HEK293 (cell line): ENCODE results near the gene HOXB7.
A peak's percentile ranks its signal among the peaks of the same experiment; 100 is the strongest.

Experiments used
- FEZF1 ChIP-seq: fragments of 450-650 bp; formaldehyde crosslinking; IDR thresholded peaks from 2 replicates; pipeline ENCODE4 v1.5.1; 2016; ENCODE audit warnings: missing biosample characterization, missing genetic modification characterization
- GFI1B ChIP-seq: fragments of 450-650 bp; formaldehyde crosslinking; IDR thresholded peaks from 2 replicates; pipeline ENCODE4 v1.5.1; 2016; ENCODE audit warnings: missing biosample characterization, missing genetic modification characterization
- GLIS1 ChIP-seq: fragments of 450-650 bp; formaldehyde crosslinking; IDR thresholded peaks from 2 replicates; pipeline ENCODE4 v1.5.1; 2016; ENCODE audit warnings: missing biosample characterization, missing genetic modification characterization
- HIC1 ChIP-seq: fragments of 450-650 bp; formaldehyde crosslinking; IDR thresholded peaks from 2 replicates; pipeline ENCODE4 v1.5.1; 2016; ENCODE audit warnings: missing biosample characterization, missing genetic modification characterization
- KLF8 ChIP-seq: fragments of 450-650 bp; formaldehyde crosslinking; IDR thresholded peaks from 2 replicates; pipeline ENCODE4 v1.5.1; 2016; ENCODE audit warnings: missing biosample characterization, missing genetic modification characterization
- WT1 ChIP-seq: fragments of 450-650 bp; formaldehyde crosslinking; IDR thresholded peaks from 2 replicates; pipeline ENCODE4 v1.5.1; 2016; ENCODE audit warnings: missing biosample characterization, missing genetic modification characterization
- ZBTB10 ChIP-seq: fragments of 450-650 bp; formaldehyde crosslinking; IDR thresholded peaks from 2 replicates; pipeline ENCODE4 v1.5.1; 2016; ENCODE audit warnings: missing biosample characterization, missing genetic modification characterization
- ZBTB48 ChIP-seq: fragments of 450-650 bp; formaldehyde crosslinking; IDR thresholded peaks from 2 replicates; pipeline ENCODE4 v1.5.1; 2016; ENCODE audit warnings: missing biosample characterization, missing genetic modification characterization
- ZBTB8A ChIP-seq: fragments of 450-650 bp; formaldehyde crosslinking; IDR thresholded peaks from 2 replicates; pipeline ENCODE4 v1.5.1; 2016; ENCODE audit warnings: missing biosample characterization, missing genetic modification characterization
- ZIC2 ChIP-seq: fragments of 450-650 bp; formaldehyde crosslinking; IDR thresholded peaks from 2 replicates; pipeline ENCODE4 v1.5.1; 2016; ENCODE audit warnings: missing biosample characterization, missing genetic modification characterization
- ZNF121 ChIP-seq: fragments of 450-650 bp; formaldehyde crosslinking; IDR thresholded peaks from 2 replicates; pipeline ENCODE4 v1.5.1; 2016; ENCODE audit warnings: missing biosample characterization, missing genetic modification characterization
- ZNF398 ChIP-seq: fragments of 450-650 bp; formaldehyde crosslinking; IDR thresholded peaks from 2 replicates; pipeline ENCODE4 v1.5.1; 2017; ENCODE audit warnings: missing biosample characterization, missing genetic modification characterization
- ZNF621 ChIP-seq: fragments of 450-650 bp; formaldehyde crosslinking; IDR thresholded peaks from 2 replicates; pipeline ENCODE4 v1.5.1; 2017; ENCODE audit warnings: missing biosample characterization, missing genetic modification characterization
- ZNF692 ChIP-seq: fragments of 450-650 bp; formaldehyde crosslinking; IDR thresholded peaks from 2 replicates; pipeline ENCODE4 v1.5.1; 2016; ENCODE audit warnings: missing biosample characterization, missing genetic modification characterization
- ZNF830 ChIP-seq: fragments of 450-650 bp; IDR thresholded peaks from 2 replicates; pipeline ENCODE4 v1.5.0; 2018; ENCODE audit warnings: missing biosample characterization, missing genetic modification characterization, low read depth, mild to moderate bottlenecking, moderate library complexity
- ZXDB ChIP-seq: fragments of 450-650 bp; formaldehyde crosslinking; IDR thresholded peaks from 2 replicates; pipeline ENCODE4 v1.5.1; 2016; ENCODE audit warnings: missing biosample characterization, missing genetic modification characterization
- TF ChIP-seq, protein P1 (sequence below): fragments of 450-650 bp; formaldehyde crosslinking; IDR thresholded peaks from 2 replicates; pipeline ENCODE4 v1.5.1; 2016; ENCODE audit warnings: missing biosample characterization, missing genetic modification characterization
- TF ChIP-seq, protein P2 (sequence below): fragments of 450-650 bp; formaldehyde crosslinking; conservative IDR thresholded peaks from 2 replicates; pipeline ENCODE4 v1.5.1; 2016; ENCODE audit warnings: low read depth, missing biosample characterization, missing genetic modification characterization
- TF ChIP-seq, protein P3 (sequence below): fragments of 450-650 bp; formaldehyde crosslinking; IDR thresholded peaks from 2 replicates; pipeline ENCODE4 v1.5.1; 2016; ENCODE audit warnings: missing biosample characterization, missing genetic modification characterization
- TF ChIP-seq, protein P4 (sequence below): fragments of 450-650 bp; formaldehyde crosslinking; IDR thresholded peaks from 2 replicates; pipeline ENCODE4 v1.5.1; 2016; ENCODE audit warnings: missing biosample characterization, missing genetic modification characterization
- TF ChIP-seq, protein P5 (sequence below): fragments of 450-650 bp; formaldehyde crosslinking; IDR thresholded peaks from 2 replicates; pipeline ENCODE4 v1.5.1; 2016; ENCODE audit warnings: missing biosample characterization, missing genetic modification characterization

The HOXB7 gene

GRCh38 chr17:48593840-48594537 lies 16.8 kb downstream of the HOXB7 start (continued):
- TF ChIP-seq ZNF121 (no peak), FEZF1 (tag by site-specific recombination) (peak; percentile 3; the same call in 1 of the 2 replicates), ZNF621 (no peak), ZNF692 (tag by site-specific recombination) (peak; percentile 54; the same call in 1 of the 2 replicates), ZBTB8A (tag by site-specific recombination) (peak; percentile 94), ZBTB10 (0 out of 2 replicates have a peak, but pooled peaks have one; percentile 34), HIC1 (tag by site-specific recombination) (peak; percentile 35; the same call in 1 of the 2 replicates), GFI1B (tag by site-specific recombination) (no peak), ZXDB (tag by site-specific recombination) (peak; percentile 85), ZIC2 (peak; percentile 94), GLIS1 (tag by site-specific recombination) (peak; percentile 55; the same call in 1 of the 2 replicates), ZNF830 (tag by site-specific recombination) (no peak), ZBTB48 (tag by site-specific recombination) (peak; percentile 39; the same call in 1 of the 2 replicates), KLF8 (tag by site-specific recombination) (peak; percentile 66), ZNF398 (tag by site-specific recombination) (peak; percentile 96), WT1 (peak; percentile 50)
- TF ChIP-seq, protein P1, sequence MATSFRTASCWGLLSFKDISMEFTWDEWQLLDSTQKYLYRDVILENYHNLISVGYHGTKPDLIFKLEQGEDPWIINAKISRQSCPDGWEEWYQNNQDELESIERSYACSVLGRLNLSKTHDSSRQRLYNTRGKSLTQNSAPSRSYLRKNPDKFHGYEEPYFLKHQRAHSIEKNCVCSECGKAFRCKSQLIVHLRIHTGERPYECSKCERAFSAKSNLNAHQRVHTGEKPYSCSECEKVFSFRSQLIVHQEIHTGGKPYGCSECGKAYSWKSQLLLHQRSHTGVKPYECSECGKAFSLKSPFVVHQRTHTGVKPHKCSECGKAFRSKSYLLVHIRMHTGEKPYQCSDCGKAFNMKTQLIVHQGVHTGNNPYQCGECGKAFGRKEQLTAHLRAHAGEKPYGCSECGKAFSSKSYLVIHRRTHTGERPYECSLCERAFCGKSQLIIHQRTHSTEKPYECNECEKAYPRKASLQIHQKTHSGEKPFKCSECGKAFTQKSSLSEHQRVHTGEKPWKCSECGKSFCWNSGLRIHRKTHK (tag by site-specific recombination), result no peak
- TF ChIP-seq, protein P2, sequence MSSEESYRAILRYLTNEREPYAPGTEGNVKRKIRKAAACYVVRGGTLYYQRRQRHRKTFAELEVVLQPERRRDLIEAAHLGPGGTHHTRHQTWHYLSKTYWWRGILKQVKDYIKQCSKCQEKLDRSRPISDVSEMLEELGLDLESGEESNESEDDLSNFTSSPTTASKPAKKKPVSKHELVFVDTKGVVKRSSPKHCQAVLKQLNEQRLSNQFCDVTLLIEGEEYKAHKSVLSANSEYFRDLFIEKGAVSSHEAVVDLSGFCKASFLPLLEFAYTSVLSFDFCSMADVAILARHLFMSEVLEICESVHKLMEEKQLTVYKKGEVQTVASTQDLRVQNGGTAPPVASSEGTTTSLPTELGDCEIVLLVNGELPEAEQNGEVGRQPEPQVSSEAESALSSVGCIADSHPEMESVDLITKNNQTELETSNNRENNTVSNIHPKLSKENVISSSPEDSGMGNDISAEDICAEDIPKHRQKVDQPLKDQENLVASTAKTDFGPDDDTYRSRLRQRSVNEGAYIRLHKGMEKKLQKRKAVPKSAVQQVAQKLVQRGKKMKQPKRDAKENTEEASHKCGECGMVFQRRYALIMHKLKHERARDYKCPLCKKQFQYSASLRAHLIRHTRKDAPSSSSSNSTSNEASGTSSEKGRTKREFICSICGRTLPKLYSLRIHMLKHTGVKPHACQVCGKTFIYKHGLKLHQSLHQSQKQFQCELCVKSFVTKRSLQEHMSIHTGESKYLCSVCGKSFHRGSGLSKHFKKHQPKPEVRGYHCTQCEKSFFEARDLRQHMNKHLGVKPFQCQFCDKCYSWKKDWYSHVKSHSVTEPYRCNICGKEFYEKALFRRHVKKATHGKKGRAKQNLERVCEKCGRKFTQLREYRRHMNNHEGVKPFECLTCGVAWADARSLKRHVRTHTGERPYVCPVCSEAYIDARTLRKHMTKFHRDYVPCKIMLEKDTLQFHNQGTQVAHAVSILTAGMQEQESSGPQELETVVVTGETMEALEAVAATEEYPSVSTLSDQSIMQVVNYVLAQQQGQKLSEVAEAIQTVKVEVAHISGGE (tag by site-specific recombination), result 0 out of 2 replicates have a peak, but pooled peaks have one; percentile 11
- TF ChIP-seq, protein P3, sequence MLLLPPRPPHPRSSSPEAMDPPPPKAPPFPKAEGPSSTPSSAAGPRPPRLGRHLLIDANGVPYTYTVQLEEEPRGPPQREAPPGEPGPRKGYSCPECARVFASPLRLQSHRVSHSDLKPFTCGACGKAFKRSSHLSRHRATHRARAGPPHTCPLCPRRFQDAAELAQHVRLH (tag by site-specific recombination), result peak; percentile 75
- TF ChIP-seq, protein P4, sequence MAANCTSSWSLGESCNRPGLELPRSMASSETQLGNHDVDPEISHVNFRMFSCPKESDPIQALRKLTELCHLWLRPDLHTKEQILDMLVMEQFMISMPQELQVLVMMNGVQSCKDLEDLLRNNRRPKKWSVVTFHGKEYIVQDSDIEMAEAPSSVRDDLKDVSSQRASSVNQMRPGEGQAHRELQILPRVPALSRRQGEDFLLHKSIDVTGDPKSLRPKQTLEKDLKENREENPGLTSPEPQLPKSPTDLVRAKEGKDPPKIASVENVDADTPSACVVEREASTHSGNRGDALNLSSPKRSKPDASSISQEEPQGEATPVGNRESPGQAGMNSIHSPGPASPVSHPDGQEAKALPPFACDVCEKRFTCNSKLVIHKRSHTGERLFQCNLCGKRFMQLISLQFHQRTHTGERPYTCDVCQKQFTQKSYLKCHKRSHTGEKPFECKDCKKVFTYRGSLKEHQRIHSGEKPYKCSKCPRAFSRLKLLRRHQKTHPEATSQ (tag by site-specific recombination), result no peak
- TF ChIP-seq, protein P5, sequence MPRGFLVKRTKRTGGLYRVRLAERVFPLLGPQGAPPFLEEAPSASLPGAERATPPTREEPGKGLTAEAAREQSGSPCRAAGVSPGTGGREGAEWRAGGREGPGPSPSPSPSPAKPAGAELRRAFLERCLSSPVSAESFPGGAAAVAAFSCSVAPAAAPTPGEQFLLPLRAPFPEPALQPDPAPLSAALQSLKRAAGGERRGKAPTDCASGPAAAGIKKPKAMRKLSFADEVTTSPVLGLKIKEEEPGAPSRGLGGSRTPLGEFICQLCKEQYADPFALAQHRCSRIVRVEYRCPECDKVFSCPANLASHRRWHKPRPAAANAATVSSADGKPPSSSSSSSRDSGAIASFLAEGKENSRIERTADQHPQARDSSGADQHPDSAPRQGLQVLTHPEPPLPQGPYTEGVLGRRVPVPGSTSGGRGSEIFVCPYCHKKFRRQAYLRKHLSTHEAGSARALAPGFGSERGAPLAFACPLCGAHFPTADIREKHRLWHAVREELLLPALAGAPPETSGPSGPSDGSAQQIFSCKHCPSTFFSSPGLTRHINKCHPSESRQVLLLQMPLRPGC (tag by site-specific recombination), result 0 out of 2 replicates have a peak, but pooled peaks have one; percentile 58
